ENCODE data around the gene NR4A2. TPM values are rescaled to one million over a fixed set of nuclear protein-coding genes. Genes with fewer than 3 reads are reported as not detected.

The NR4A2 gene
- total RNA-seq, 2 experiments from 2014 or later, result 0.59 TPM; not detected in 1

DNA sequence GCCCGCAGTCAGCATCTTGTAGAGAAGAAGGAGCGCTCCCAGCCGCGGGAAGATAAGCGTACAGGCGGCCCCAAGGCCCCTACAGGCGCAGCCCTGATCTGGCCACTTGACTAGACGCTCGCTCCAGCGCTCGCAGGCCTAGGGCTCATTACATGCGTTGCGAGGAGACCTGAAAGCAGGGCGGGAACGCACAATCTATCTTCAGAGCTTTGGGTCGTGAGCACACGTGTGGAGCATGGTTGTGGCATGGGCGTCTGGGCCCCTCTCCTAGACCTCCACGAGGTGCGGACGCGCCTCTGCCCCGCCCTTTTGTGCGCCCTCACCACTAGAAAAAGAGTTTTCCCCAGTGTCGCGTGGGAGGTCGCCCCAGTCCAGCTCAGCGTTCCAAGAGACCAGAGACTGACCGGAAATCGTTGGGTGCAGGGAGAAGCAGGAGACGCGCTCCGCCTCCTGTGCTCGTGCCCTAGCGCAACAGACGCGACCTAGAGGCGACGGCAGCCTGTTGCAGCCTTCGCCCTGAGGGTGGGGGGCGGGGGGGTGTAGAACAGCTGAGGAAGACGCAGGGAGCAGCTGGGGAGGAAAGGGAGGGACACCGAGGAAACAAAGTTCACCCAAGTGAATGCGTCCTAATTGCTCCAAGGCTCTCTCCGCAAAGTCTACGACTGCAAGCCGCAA, 12.6 kb downstream of the NR4A2 start:
- Histone ChIP-seq H3K4me1 (ENCODE audit: insufficient read depth, low read length, poor library complexity, severe bottlenecking) (no peaks in the 10 kb centered on the region), H4K20me1 (ENCODE audit: insufficient read depth, low read length) (no peaks in the 10 kb centered on the region), H3K4me2 (ENCODE audit: low read length) (no peak overlapping the region), H3K79me2 (ENCODE audit: insufficient read depth, low read depth, low read length) (no peaks in the 10 kb centered on the region), H3K4me3 (ENCODE audit: low read depth, low read length, poor library complexity, severe bottlenecking) (no peak overlapping the region), H3K36me3 (ENCODE audit: insufficient read depth, low read length) (no peaks in the 10 kb centered on the region), H3K9me3 (ENCODE audit: low read length) (no peaks in the 10 kb centered on the region), H3K9me2 (ENCODE audit: insufficient read depth, low read length) (no peaks in the 10 kb centered on the region), H2AFZ (ENCODE audit: low read length) (no peak overlapping the region), H3K27ac (ENCODE audit: low read depth, low read length, poor library complexity, severe bottlenecking) (no peak overlapping the region)
- intact Hi-C loops (cut with micrococcal nuclease; ENCODE audit: unreplicated experiment), result no loop called here
- no peak for TF ChIP-seq EZH2phosphoT487 (IDR thresholded peaks at IDR 0.05; ENCODE audit: borderline replicate concordance, low read depth, low read length)
- TF ChIP-seq, protein P1, sequence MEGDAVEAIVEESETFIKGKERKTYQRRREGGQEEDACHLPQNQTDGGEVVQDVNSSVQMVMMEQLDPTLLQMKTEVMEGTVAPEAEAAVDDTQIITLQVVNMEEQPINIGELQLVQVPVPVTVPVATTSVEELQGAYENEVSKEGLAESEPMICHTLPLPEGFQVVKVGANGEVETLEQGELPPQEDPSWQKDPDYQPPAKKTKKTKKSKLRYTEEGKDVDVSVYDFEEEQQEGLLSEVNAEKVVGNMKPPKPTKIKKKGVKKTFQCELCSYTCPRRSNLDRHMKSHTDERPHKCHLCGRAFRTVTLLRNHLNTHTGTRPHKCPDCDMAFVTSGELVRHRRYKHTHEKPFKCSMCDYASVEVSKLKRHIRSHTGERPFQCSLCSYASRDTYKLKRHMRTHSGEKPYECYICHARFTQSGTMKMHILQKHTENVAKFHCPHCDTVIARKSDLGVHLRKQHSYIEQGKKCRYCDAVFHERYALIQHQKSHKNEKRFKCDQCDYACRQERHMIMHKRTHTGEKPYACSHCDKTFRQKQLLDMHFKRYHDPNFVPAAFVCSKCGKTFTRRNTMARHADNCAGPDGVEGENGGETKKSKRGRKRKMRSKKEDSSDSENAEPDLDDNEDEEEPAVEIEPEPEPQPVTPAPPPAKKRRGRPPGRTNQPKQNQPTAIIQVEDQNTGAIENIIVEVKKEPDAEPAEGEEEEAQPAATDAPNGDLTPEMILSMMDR (conservative IDR thresholded peaks at IDR 0.05; ENCODE audit: low read length), result no peak
- POLR2A ChIA-PET, result no interaction called here
- no peak for DNase-seq (ENCODE audit: low spot score)
- no TSS peak for BruUV-seq (replicated peaks)
- CTCF ChIA-PET (ENCODE audit: unreplicated experiment), result no interaction called here

GRCh38 chr2:156317631-156318030, 14.9 kb downstream of the NR4A2 start:
- Histone ChIP-seq H3K79me2 (ENCODE audit: insufficient read depth, low read depth, low read length) (no peaks in the 10 kb centered on the region), H2AFZ (ENCODE audit: low read length) (no peak overlapping the region), H3K9me3 (ENCODE audit: low read length) (no peaks in the 10 kb centered on the region), H3K9me2 (ENCODE audit: insufficient read depth, low read length) (no peaks in the 10 kb centered on the region), H4K20me1 (ENCODE audit: insufficient read depth, low read length) (no peaks in the 10 kb centered on the region), H3K27ac (ENCODE audit: low read depth, low read length, poor library complexity, severe bottlenecking) (no peak overlapping the region), H3K4me3 (ENCODE audit: low read depth, low read length, poor library complexity, severe bottlenecking) (no peak overlapping the region), H3K4me1 (ENCODE audit: insufficient read depth, low read length, poor library complexity, severe bottlenecking) (no peaks in the 10 kb centered on the region), H3K36me3 (ENCODE audit: insufficient read depth, low read length) (no peaks in the 10 kb centered on the region), H3K4me2 (ENCODE audit: low read length) (no peak overlapping the region)
- no peak for TF ChIP-seq EZH2phosphoT487 (IDR thresholded peaks at IDR 0.05; ENCODE audit: borderline replicate concordance, low read depth, low read length)
- TF ChIP-seq, protein P1 (conservative IDR thresholded peaks at IDR 0.05; ENCODE audit: low read length), result no peak
- no peak for DNase-seq (ENCODE audit: low spot score)
- intact Hi-C loops (cut with micrococcal nuclease; ENCODE audit: unreplicated experiment), result no loop called here
- CTCF ChIA-PET (ENCODE audit: unreplicated experiment), result no interaction called here
- POLR2A ChIA-PET, result interaction anchor here (0.6 kb wide), 2 partner anchors 130 to 316 kb away, joined by 3 read pairs; no protein-coding TSS in a partner anchor
- no TSS peak for BruUV-seq (replicated peaks)

DNA sequence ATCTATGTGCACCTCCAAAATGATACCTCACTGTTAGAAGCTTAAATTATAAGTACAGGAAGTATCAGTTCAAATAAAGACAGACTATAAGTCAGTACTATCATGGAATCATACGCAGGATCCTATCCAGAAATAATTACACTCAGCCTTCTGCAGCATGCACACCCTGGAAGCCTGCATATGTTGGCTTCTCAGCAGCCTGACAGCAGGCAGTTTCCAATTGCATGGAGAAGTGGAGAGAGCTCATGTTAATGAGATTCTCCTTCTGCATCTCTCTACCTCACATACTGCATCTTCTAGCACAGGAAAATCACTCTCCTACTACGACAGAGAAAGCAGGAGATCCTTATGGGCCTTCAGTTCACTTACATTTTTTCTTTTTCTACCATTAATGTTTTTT, 20.5 kb downstream of the NR4A2 start:
- intact Hi-C loops (cut with micrococcal nuclease; ENCODE audit: unreplicated experiment), result no loop called here
- DNase-seq (ENCODE audit: low spot score), result no peak
- H3K27ac ChIP-seq (ENCODE audit: low read depth, low read length, poor library complexity, severe bottlenecking), result no peak overlapping the region
- BruUV-seq (replicated peaks), result no TSS peak
- H3K9me3 ChIP-seq (ENCODE audit: low read length), result no peaks in the 10 kb centered on the region
- no peaks in the 10 kb centered on the region for H3K36me3 ChIP-seq (ENCODE audit: insufficient read depth, low read length)
- no peaks in the 10 kb centered on the region for H3K4me1 ChIP-seq (ENCODE audit: insufficient read depth, low read length, poor library complexity, severe bottlenecking)
- H4K20me1 ChIP-seq (ENCODE audit: insufficient read depth, low read length), result no peaks in the 10 kb centered on the region
- H2AFZ ChIP-seq (ENCODE audit: low read length), result no peak overlapping the region
- ChIA-PET POLR2A (interaction anchor here (0.6 to 1.0 kb wide), 2 partner anchors 33 to 1665 kb away, joined by 3 read pairs; no protein-coding TSS in a partner anchor), CTCF (ENCODE audit: unreplicated experiment) (no interaction called here)
- H3K9me2 ChIP-seq (ENCODE audit: insufficient read depth, low read length), result no peaks in the 10 kb centered on the region
- no peak overlapping the region for H3K4me2 ChIP-seq (ENCODE audit: low read length)
- TF ChIP-seq, protein P1 (conservative IDR thresholded peaks at IDR 0.05; ENCODE audit: low read length), result no peak
- TF ChIP-seq EZH2phosphoT487 (IDR thresholded peaks at IDR 0.05; ENCODE audit: borderline replicate concordance, low read depth, low read length), result no peak
- no peaks in the 10 kb centered on the region for H3K79me2 ChIP-seq (ENCODE audit: insufficient read depth, low read depth, low read length)
- H3K4me3 ChIP-seq (ENCODE audit: low read depth, low read length, poor library complexity, severe bottlenecking), result no peak overlapping the region
